AG04450 (cell line): ENCODE measurements around the gene BEST4. TPM values are rescaled to one million over a fixed set of nuclear protein-coding genes. Genes with fewer than 3 reads are reported as not detected.
"Not testable (repeated sequence)": the region's sequence is repeated elsewhere in the genome, so short reads cannot be mapped to it uniquely, and the experiment has no call there.

Source experiments
- CTCF ChIA-PET: fragments of 300-600, 350-600 bp; formaldehyde crosslinking; extraction: SDS; loops from one replicate; lab custom pipeline; 2022; ENCODE audit warnings: antibody characterized with exemption, inconsistent platforms; lab: Charles Lee
- POLR2A ChIA-PET: fragments of 350-600 bp; formaldehyde crosslinking; extraction: SDS; loops from one replicate; lab custom pipeline; 2021; ENCODE audit warnings: antibody characterized with exemption, inconsistent platforms; lab: Yijun Ruan, JAX
- DNase-seq: peaks from one replicate; pipeline ENCODE4 v3.0.0-alpha.2; 2011; ENCODE audit warnings: low read depth, low spot score
- H3K27ac ChIP-seq: one replicate; pipeline ENCODE4 v1.5.1; 2012; ENCODE audit warnings: low read depth, low read length, control low read depth
- H3K27me3 ChIP-seq: one replicate; pipeline ENCODE4 v1.6.0; 2012; ENCODE audit warnings: low read length; ENCODE audit not compliant: control insufficient read depth, insufficient read depth
- H3K4me3 ChIP-seq: 2 replicates; pipeline ENCODE4 v1.5.1; 2011; ENCODE audit warnings: mild to moderate bottlenecking, low read depth, low read length, control low read depth
- H3K9me3 ChIP-seq: 2 replicates; pipeline ENCODE4 v1.5.1; 2012; ENCODE audit warnings: low read length; ENCODE audit not compliant: control insufficient read depth, insufficient read depth
- polyA plus RNA-seq: library from polyadenylated mRNA; depleted of rRNA; stranded (reverse); fragments of >200 nt; gene quantifications from 2 replicates; pipeline ENCODE4 v1.2.3, GENCODE V29; 2011
- TF ChIP-seq, protein P1 (sequence below): IDR thresholded peaks from 2 replicates; pipeline ENCODE4 v1.5.1; 2011; ENCODE audit warnings: low read depth, low read length, control low read depth, inconsistent platforms

BEST4 gene
- polyA plus RNA-seq, 1 experiment: 0.07 TPM

DNA sequence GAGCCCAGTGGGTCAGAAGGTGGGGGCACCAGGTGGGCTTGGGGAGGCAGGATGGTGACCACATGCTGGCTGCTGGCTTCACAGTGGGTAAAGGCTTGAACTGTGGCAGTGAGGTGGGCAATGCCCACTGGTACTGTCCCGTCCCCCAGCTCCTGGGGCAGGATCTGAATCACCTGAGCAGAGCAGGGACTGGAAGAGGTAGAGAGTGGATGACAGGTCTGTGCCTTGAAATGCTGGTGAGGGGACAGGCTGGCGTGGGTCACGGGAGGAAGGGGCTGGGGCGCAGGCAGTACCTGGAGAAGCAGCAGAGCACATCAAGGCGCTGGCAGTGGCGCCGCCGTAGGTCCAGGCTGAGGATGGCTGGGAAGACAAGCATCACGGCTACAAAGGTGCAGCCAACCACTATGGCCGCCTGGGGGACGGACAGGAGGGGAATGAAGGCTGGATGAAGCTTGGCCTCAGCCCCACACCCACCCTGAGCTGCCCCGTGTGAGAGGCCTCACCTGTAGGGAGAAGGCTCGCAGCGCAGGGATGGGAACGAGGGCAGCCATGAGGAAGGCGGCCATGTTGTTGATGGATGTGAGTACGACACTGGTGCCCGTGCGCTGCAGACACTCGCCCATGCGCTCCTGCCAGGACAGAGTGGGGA is 40.2 kb upstream of the BEST4 start:
- Histone ChIP-seq H3K4me3 (no peak overlapping the region), H3K27ac (no peak overlapping the region), H3K9me3 (peaks cover 5% of the 10 kb centered on the region; the same call in 1 of the 2 replicates), H3K27me3 (no peaks in the 10 kb centered on the region)
- no peak for DNase-seq
- CTCF ChIA-PET: interaction anchor here (0.6 kb wide), 1 partner anchor 97 kb away, joined by 4 read pairs; no protein-coding TSS in a partner anchor
- POLR2A ChIA-PET: no interaction called here
- TF ChIP-seq, protein P1, sequence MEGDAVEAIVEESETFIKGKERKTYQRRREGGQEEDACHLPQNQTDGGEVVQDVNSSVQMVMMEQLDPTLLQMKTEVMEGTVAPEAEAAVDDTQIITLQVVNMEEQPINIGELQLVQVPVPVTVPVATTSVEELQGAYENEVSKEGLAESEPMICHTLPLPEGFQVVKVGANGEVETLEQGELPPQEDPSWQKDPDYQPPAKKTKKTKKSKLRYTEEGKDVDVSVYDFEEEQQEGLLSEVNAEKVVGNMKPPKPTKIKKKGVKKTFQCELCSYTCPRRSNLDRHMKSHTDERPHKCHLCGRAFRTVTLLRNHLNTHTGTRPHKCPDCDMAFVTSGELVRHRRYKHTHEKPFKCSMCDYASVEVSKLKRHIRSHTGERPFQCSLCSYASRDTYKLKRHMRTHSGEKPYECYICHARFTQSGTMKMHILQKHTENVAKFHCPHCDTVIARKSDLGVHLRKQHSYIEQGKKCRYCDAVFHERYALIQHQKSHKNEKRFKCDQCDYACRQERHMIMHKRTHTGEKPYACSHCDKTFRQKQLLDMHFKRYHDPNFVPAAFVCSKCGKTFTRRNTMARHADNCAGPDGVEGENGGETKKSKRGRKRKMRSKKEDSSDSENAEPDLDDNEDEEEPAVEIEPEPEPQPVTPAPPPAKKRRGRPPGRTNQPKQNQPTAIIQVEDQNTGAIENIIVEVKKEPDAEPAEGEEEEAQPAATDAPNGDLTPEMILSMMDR: no peak

DNA sequence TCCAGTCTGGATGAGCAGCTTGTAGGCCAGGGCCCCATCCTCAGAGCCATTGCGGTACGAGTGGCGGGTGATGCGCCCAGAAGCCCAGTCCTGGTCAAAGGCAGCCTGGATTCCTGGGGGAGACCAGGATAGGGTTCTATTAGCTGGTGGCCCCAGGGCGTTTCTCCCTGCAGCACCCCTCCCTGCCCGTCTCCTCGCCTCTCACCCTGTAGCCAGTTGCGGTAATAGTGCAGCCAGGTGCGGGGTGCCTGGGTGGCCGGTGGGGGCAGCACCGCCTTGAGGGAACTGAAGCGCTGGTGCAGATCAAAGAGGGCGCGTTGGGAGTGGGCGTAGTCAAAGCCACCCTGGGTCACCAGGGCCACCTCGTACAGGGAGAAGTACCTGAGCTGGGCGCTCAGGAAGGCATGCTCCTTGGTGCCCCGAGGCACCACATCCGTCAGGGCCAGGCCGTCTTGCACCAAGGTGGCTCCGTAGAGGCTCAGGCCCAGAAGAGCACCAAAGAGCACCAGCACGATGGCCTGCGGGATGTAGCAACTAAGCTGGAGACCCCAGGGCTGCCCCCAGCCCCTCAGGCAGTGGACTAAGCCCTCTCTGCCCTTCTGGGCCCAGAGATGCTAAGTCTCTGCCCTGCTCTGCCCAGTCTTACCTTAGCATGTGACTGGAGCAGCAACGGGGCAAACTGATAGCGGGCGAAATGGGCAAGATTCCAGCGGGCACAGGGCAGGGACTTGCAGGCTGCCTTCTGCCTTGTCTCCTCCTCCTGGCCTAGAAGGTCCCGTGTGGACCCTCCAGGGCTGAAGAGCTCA is 39.4 kb upstream of the BEST4 start:
- no peak for DNase-seq
- ChIA-PET POLR2A (interaction anchor here (0.5 to 0.9 kb wide), 3 partner anchors 14 to 27 kb away, joined by 3 to 4 read pairs (median 3); partner anchors contain the start of genes PLK3 and PTCH2), CTCF (interaction anchor here (0.6 kb wide), 2 partner anchors 96 to 98 kb away, joined by 3 to 4 read pairs; no protein-coding TSS in a partner anchor)
- H3K9me3 ChIP-seq: peaks cover 5% of the 10 kb centered on the region; the same call in 1 of the 2 replicates
- H3K27me3 ChIP-seq: no peaks in the 10 kb centered on the region
- TF ChIP-seq, protein P1: no peak
- no peak overlapping the region for H3K4me3 ChIP-seq
- H3K27ac ChIP-seq: no peak overlapping the region

DNA sequence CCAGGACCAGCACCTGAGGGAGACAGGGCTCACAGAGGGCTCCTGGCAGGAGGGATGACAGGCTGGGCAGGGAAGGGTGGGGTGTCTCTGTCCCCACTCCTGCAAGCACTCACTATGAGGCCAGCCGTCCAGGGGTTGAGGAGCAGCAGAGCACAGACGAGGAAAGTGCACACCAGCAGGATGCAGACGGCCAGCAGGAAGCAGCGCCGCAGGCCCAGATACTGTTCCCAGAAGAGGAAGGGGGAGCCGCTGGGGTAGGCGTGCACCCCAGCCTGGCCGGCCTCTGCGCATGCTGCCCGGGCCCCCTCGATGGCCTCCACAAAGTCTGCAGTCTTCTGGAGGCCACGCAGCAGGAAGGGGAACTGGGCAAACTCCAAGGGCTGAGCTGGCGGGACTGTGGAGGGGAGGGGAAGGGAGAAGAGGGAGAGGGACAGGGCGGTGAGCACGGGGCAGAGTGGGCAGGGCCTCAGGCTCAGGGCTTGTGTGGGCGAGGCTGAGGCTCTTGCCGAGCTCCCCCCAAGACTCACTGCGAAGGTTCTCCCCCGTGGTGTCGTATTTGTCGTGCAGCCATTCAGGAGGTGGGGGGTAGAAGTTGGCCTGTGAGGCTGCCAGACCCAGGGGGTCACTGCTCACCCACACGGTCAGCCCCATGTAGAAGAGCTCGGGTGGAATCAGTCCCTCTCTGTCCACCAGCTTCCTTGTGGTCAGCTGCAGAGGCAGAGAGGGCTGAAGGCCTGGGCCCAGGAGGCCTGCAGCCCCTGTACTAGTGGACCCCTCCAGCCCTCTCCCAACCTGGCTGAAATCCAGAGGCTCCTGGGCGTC is 38.6 kb upstream of the BEST4 start:
- ChIA-PET POLR2A (interaction anchor here (0.5 to 0.9 kb wide), 3 partner anchors 14 to 27 kb away, joined by 3 to 4 read pairs (median 3); partner anchors contain the start of genes PLK3 and PTCH2), CTCF (interaction anchor here (0.6 kb wide), 1 partner anchor 99 kb away, joined by 3 read pairs; no protein-coding TSS in a partner anchor)
- no peaks in the 10 kb centered on the region for H3K27me3 ChIP-seq
- DNase-seq: no peak
- peaks cover 5% of the 10 kb centered on the region; the same call in 1 of the 2 replicates for H3K9me3 ChIP-seq
- TF ChIP-seq, protein P1: no peak
- H3K4me3 ChIP-seq: no peak overlapping the region
- no peak overlapping the region for H3K27ac ChIP-seq

DNA sequence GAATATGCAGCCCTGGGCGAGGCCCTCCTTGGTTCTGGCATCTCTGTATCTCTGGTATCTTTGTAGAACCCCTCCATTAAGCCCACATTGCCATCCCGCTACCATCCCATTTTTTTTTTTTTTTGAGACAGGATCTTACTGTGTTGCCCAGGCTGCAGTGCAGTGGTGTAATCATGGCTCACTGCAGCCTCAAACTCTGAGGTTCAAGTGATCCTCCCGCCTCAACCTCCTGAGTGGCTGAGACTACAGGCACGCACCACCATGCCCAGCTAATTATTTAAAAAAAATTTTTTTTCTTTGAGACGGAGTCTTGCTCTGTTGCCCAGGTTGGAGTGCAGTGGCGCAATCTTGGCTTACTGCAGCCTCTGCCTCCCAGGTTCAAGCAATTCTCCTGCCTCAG is 36.4 kb upstream of the BEST4 start:
- CTCF ChIA-PET: interaction anchor here (0.7 kb wide), 1 partner anchor 479 kb away, joined by 3 read pairs; no protein-coding TSS in a partner anchor
- not testable (repeated sequence) for H3K27ac ChIP-seq, H3K4me3 ChIP-seq, H3K9me3 ChIP-seq, H3K27me3 ChIP-seq, DNase-seq
- POLR2A ChIA-PET: interaction anchor here (0.6 kb wide), 1 partner anchor 22 kb away, joined by 3 read pairs; no protein-coding TSS in a partner anchor
